Measurements from ENCODE around the gene NR3C2.

NR3C2 gene

DNA sequence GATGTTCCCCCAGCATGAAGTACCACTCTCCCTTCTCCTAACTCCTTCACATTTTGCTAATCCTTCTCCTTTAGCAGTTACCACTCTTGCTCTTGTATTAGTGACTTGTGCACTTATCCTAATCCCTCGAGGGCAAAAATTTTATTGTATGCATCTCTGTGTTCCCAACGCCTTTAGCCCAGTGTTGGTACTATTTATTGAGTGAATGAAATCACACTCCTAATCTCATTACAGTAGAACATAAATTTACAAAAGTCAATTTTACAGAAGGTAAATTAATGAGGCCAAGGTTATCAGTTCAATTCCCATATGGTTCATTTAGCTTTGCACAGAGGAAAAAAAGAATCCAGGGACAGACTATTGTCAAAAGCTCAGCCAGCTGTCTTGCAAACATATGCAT is 178.4 kb downstream of the NR3C2 start:
- TF ChIP-seq, protein P1, sequence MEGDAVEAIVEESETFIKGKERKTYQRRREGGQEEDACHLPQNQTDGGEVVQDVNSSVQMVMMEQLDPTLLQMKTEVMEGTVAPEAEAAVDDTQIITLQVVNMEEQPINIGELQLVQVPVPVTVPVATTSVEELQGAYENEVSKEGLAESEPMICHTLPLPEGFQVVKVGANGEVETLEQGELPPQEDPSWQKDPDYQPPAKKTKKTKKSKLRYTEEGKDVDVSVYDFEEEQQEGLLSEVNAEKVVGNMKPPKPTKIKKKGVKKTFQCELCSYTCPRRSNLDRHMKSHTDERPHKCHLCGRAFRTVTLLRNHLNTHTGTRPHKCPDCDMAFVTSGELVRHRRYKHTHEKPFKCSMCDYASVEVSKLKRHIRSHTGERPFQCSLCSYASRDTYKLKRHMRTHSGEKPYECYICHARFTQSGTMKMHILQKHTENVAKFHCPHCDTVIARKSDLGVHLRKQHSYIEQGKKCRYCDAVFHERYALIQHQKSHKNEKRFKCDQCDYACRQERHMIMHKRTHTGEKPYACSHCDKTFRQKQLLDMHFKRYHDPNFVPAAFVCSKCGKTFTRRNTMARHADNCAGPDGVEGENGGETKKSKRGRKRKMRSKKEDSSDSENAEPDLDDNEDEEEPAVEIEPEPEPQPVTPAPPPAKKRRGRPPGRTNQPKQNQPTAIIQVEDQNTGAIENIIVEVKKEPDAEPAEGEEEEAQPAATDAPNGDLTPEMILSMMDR (IDR thresholded peaks at IDR 0.05) = no peak
- no peak for TF ChIP-seq ZFX (IDR thresholded peaks at IDR 0.05; ENCODE audit: borderline replicate concordance)
- H3K27ac ChIP-seq = no peak overlapping the region

- no peak overlapping the region for H3K27ac ChIP-seq
- no peak for TF ChIP-seq ZFX (IDR thresholded peaks at IDR 0.05; ENCODE audit: borderline replicate concordance)
- TF ChIP-seq, protein P1 (IDR thresholded peaks at IDR 0.05) = no peak
Measured at GRCh38 chr4:148263127-148263526, 179.1 kb downstream of the NR3C2 start.

GRCh38 chr4:148261848-148262247 is 180.4 kb downstream of the NR3C2 start:
- no peak overlapping the region for H3K27ac ChIP-seq
- TF ChIP-seq ZFX (IDR thresholded peaks at IDR 0.05; ENCODE audit: borderline replicate concordance) = no peak
- TF ChIP-seq, protein P1 (IDR thresholded peaks at IDR 0.05) = no peak

DNA sequence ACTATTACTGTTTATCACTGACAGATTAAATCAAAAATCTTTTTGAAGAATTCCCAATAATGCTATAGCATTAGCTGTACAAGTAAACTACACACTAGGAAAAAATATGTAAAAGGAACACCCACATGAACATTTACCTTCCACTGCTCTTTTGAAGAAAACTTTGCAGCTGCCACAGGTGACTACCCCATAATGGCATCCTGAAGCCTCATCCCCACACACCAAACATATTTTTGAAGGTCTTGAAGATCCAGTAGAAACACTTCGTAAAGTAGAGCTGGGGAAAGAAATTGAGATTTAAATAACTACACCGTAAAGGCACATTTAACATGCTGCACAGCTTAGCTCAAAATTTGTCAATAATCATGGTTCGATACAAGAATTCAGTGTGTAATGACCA is 182.4 kb downstream of the NR3C2 start:
- TF ChIP-seq ZFX (IDR thresholded peaks at IDR 0.05; ENCODE audit: borderline replicate concordance) = no peak
- TF ChIP-seq, protein P1 (IDR thresholded peaks at IDR 0.05) = no peak
- no peak overlapping the region for H3K27ac ChIP-seq

GRCh38 chr4:148258535-148258934 is 183.7 kb downstream of the NR3C2 start:
- no peak for TF ChIP-seq ZFX (IDR thresholded peaks at IDR 0.05; ENCODE audit: borderline replicate concordance)
- TF ChIP-seq, protein P1 (IDR thresholded peaks at IDR 0.05) = no peak
- no peak overlapping the region for H3K27ac ChIP-seq

GRCh38 chr4:148255344-148255720 is 186.9 kb downstream of the NR3C2 start:
- no peak for TF ChIP-seq ZFX (IDR thresholded peaks at IDR 0.05; ENCODE audit: borderline replicate concordance)
- TF ChIP-seq, protein P1 (IDR thresholded peaks at IDR 0.05) = no peak
- H3K27ac ChIP-seq = no peak overlapping the region

- TF ChIP-seq ZFX (IDR thresholded peaks at IDR 0.05; ENCODE audit: borderline replicate concordance) = no peak
- TF ChIP-seq, protein P1 (IDR thresholded peaks at IDR 0.05) = no peak
- no peak overlapping the region for H3K27ac ChIP-seq
Measured at GRCh38 chr4:148254621-148255343, 187.4 kb downstream of the NR3C2 start.
